Transverse colon (tissue), 4 donors: Measurements from ENCODE around the gene APCDD1. TPM values are rescaled to one million over a fixed set of nuclear protein-coding genes. Genes with fewer than 3 reads are reported as not detected.
A peak's percentile ranks its signal among the peaks of the same experiment; 100 is the strongest.

Experiments
- DNase-seq: peaks from one replicate; pipeline ENCODE4 v3.0.0-alpha.2; 2019
- H3K27ac ChIP-seq, 4 donors: fragments of 200-600 bp; sonication (generic); 2 replicates each; pipeline ENCODE4 v1.5.1; 2016 to 2018; ENCODE audit warnings: inconsistent platforms in 4 of 4
- H3K27me3 ChIP-seq: fragments of 200-600 bp; sonication (generic); 2 replicates; pipeline ENCODE4 v1.5.1; 2017; ENCODE audit warnings: inconsistent platforms
- H3K36me3 ChIP-seq, 4 donors: fragments of 200-600 bp; sonication (generic); 2 replicates each; pipeline ENCODE4 v1.5.1; 2017 to 2019; ENCODE audit warnings: inconsistent platforms in 4 of 4
- H3K4me1 ChIP-seq, 4 donors: fragments of 200-600 bp; sonication (generic); 2 replicates each; pipeline ENCODE4 v1.5.1; 2017 to 2020; ENCODE audit warnings: inconsistent platforms in 4 of 4
- H3K4me3 ChIP-seq, 4 donors: fragments of 200-600 bp; sonication (generic); 1 replicate in 1 of 4; 2 replicates in 3 of 4; pipeline versions ENCODE4 v1.5.1 to v1.6.1; 2017 to 2019; ENCODE audit warnings: inconsistent platforms in 4 of 4
- H3K9me3 ChIP-seq, 2 donors: fragments of 200-600 bp; sonication (generic); 2 replicates each; pipeline ENCODE4 v1.5.1; 2017 to 2019; ENCODE audit warnings: inconsistent platforms in 2 of 2
- EP300 ChIP-seq: sonication (generic); formaldehyde crosslinking; IDR thresholded peaks from one replicate; pipeline ENCODE4 v1.6.1; 2017; ENCODE audit warnings: antibody characterized with exemption, low read depth
- POLR2A ChIP-seq: fragments of 450-650 bp; IDR thresholded peaks from one replicate; pipeline ENCODE4 v1.6.1; 2016; ENCODE audit warnings: antibody characterized with exemption, mild to moderate bottlenecking, moderate library complexity
- POLR2AphosphoS5 ChIP-seq, 3 donors: sonication (generic); formaldehyde crosslinking; IDR thresholded peaks; one replicate each; pipeline ENCODE4 v1.6.1; 2016; ENCODE audit warnings: antibody characterized with exemption in 3 of 3
- WGBS, 2 donors: methylation state at CpG; one replicate each; pipeline ENCODE4 v1.1.5; 2018; ENCODE audit warnings: low coverage in 1 of 2; 5-methylcytosine and 5-hydroxymethylcytosine counted together
- in situ Hi-C, 4 donors: fragments of 200-750 bp; cut with MboI; loops; one replicate each; pipeline versions ENCODE4 v1.15.0 to v1.15.1; 2017; ENCODE audit warnings: low sequenced_read_pairs in 3 of 4, low pct_ligation_motif_present in 1 of 4, low pct_unique_long_range_greater_than_20kb in 1 of 4
- intact Hi-C: fragments of 100-400 bp; cut with DNase I; formaldehyde crosslinking; loops from one replicate; pipeline ENCODE4 v1.15.1; 2023; ENCODE audit warnings: low total_unique reads
- total RNA-seq, 4 donors: library from RNA; depleted of rRNA; stranded (reverse); fragments of >200 nt; gene quantifications; one replicate each; pipeline ENCODE4 v1.1.0, GENCODE V29; 2016
- TF ChIP-seq, protein P1 (sequence below), 5 experiments: fragments of 200-600 bp in 3 of 5; fragments of 450-650 bp in 2 of 5; sonication (generic) in 3 of 5; IDR thresholded peaks; 1 replicate in 2 of 5; 2 replicates in 3 of 5; pipeline ENCODE4 v1.5.1; 2016 to 2017; ENCODE audit warnings: antibody characterized with exemption in 5 of 5, inconsistent platforms in 3 of 5, mild to moderate bottlenecking in 2 of 5, moderate library complexity in 1 of 5

Gene APCDD1
- total RNA-seq, 4 donors from 2014 or later, result 2.6 to 10.8 (median 8.3) TPM

GRCh38 chr18:10523544-10523943 lies 69.1 kb downstream of the APCDD1 start:
- no peaks in the 10 kb centered on the region for H3K27me3 ChIP-seq
- H3K4me1 ChIP-seq, result peaks cover 0 to 37% (median 23%) of the 10 kb centered on the region in 4 donors
- H3K9me3 ChIP-seq, result no peaks in the 10 kb centered on the region
- no peak overlapping the region for H3K4me3 ChIP-seq
- no peak for DNase-seq
- intact Hi-C loops (loop anchor here (5.0 kb wide), 1 partner anchor 551 kb away; no protein-coding TSS in a partner anchor), in situ Hi-C loops (loop anchor here in 2 of 4 donors (5.0 to 25.0 kb wide), 2 partner anchors 111 to 551 kb away; no protein-coding TSS in a partner anchor)
- H3K36me3 ChIP-seq, result no peaks in the 10 kb centered on the region
- TF ChIP-seq, protein P1, sequence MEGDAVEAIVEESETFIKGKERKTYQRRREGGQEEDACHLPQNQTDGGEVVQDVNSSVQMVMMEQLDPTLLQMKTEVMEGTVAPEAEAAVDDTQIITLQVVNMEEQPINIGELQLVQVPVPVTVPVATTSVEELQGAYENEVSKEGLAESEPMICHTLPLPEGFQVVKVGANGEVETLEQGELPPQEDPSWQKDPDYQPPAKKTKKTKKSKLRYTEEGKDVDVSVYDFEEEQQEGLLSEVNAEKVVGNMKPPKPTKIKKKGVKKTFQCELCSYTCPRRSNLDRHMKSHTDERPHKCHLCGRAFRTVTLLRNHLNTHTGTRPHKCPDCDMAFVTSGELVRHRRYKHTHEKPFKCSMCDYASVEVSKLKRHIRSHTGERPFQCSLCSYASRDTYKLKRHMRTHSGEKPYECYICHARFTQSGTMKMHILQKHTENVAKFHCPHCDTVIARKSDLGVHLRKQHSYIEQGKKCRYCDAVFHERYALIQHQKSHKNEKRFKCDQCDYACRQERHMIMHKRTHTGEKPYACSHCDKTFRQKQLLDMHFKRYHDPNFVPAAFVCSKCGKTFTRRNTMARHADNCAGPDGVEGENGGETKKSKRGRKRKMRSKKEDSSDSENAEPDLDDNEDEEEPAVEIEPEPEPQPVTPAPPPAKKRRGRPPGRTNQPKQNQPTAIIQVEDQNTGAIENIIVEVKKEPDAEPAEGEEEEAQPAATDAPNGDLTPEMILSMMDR (IDR thresholded peaks at IDR 0.05), result no peak
- TF ChIP-seq POLR2A (no peak), EP300 (no peak), POLR2AphosphoS5 (IDR thresholded peaks at IDR 0.05) (no peak)
- 67 to 80% methylated on average over 2 to 4 of the region's 4 CpGs for WGBS, 2 donors
- no peak overlapping the region for H3K27ac ChIP-seq

- WGBS, 2 donors, result 48 to 50% methylated on average over 11 of the region's 11 CpGs
- peaks cover 0 to 29% (median 20%) of the 10 kb centered on the region in 4 donors for H3K4me1 ChIP-seq
- DNase-seq, result no peak
- peak overlapping the region; percentile 94 to 97 (median 96) for H3K27ac ChIP-seq
- in situ Hi-C loops, result loop anchor here in 2 of 4 donors (5.0 to 25.0 kb wide), 2 partner anchors 112 to 552 kb away; no protein-coding TSS in a partner anchor
- H3K4me3 ChIP-seq, result peak overlapping the region in 2 of 4 donors; percentile 89 to 91
- intact Hi-C loops, result loop anchor here (5.0 kb wide), 1 partner anchor 552 kb away; no protein-coding TSS in a partner anchor
- H3K27me3 ChIP-seq, result no peaks in the 10 kb centered on the region
- no peak for TF ChIP-seq POLR2A
- TF ChIP-seq POLR2AphosphoS5 (IDR thresholded peaks at IDR 0.05), result no peak
- no peak for TF ChIP-seq EP300
- TF ChIP-seq, protein P1 (IDR thresholded peaks at IDR 0.05), result no peak
- H3K36me3 ChIP-seq, result no peaks in the 10 kb centered on the region
- H3K9me3 ChIP-seq, result no peaks in the 10 kb centered on the region
Measured at GRCh38 chr18:10524507-10525370, 70.3 kb downstream of the APCDD1 start.

DNA sequence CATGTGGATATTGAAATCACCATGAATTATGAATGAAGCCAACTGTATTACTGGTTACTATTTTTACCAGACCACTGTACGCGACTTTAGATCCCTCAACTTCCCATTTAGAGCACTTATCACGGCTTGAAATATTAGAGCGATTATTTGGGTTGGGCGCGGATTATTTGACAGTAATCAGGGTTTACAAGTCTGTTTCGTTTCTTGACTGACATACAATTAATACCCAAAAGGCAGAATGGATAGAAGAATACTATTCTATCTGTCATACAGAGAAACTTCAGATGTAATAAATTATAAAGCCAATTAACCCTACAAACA lies 70.9 kb downstream of the APCDD1 start:
- Histone ChIP-seq H3K27ac (peak overlapping the region; percentile 94 to 97 (median 96)), H3K4me3 (peak overlapping the region in 3 of 4 donors; percentile 81 to 91 (median 89)), H3K36me3 (no peaks in the 10 kb centered on the region), H3K9me3 (no peaks in the 10 kb centered on the region), H3K4me1 (peaks cover 0 to 33% (median 20%) of the 10 kb centered on the region in 4 donors), H3K27me3 (no peaks in the 10 kb centered on the region)
- 60 to 77% methylated on average over 7 of the region's 7 CpGs for WGBS, 2 donors
- in situ Hi-C loops, result no loop called here
- TF ChIP-seq, protein P1 (IDR thresholded peaks at IDR 0.05), result no peak
- TF ChIP-seq EP300 (no peak), POLR2A (no peak), POLR2AphosphoS5 (IDR thresholded peaks at IDR 0.05) (no peak)
- intact Hi-C loops, result no loop called here
- DNase-seq, result no peak

GRCh38 chr18:10525697-10526560 lies 71.5 kb downstream of the APCDD1 start, which contains the start of gene NAPG:
NAPG (plus strand) TSS chr18:10526027; CDS start chr18:10526103, 76 bp downstream.
- H3K27ac ChIP-seq, result peak within 1 kb of the TSS; percentile 94 to 97 (median 96)
- 3% methylated on average over 50 of the region's 68 CpGs; no CpG with 5 or more reads in 1 of the 2 donors for WGBS, 2 donors
- TF ChIP-seq POLR2A (peak; percentile 67), POLR2AphosphoS5 (IDR thresholded peaks at IDR 0.05) (peak; percentile 84 to 92 (median 84)), EP300 (no peak)
- DNase-seq, result peak; percentile 93
- H3K4me3 ChIP-seq, result peak within 1 kb of the TSS; percentile 81 to 95 (median 90)
- intact Hi-C loops (no loop called here), in situ Hi-C loops (no loop called here)
- no peaks in the 10 kb centered on the region for H3K9me3 ChIP-seq
- H3K27me3 ChIP-seq, result no peaks in the 10 kb centered on the region
- peaks cover 0 to 33% (median 20%) of the 10 kb centered on the region in 4 donors for H3K4me1 ChIP-seq
- no peaks in the 10 kb centered on the region for H3K36me3 ChIP-seq
